ENCODE data around the gene ATP7A.

The ATP7A gene

GRCh38 chrX:77949840-77950239, 39.3 kb downstream of the ATP7A start:
- no peak overlapping the region; the same call in 1 of the 2 replicates for H3K27ac ChIP-seq

DNA sequence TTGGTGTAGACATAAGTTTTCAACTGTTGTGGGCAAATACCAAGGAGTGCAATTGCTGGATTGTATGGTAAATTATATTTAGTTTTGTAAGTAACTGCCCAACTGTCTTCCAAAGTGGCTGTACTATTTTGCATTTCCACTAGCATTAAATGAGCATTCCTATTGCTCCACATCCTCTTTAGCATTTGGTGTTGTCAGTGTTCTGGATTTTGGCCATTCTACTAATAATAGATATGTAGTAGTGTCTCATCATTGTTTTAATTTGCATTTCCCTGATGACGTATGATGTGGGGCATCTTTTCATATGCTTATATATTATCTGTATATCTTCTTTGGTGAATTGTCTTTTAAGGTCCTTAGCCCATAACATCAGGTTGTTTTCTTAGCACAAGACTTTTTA, 41.7 kb downstream of the ATP7A start:
- no peak for TF ChIP-seq ZFX (IDR thresholded peaks at IDR 0.05)
- TF ChIP-seq, protein P1, sequence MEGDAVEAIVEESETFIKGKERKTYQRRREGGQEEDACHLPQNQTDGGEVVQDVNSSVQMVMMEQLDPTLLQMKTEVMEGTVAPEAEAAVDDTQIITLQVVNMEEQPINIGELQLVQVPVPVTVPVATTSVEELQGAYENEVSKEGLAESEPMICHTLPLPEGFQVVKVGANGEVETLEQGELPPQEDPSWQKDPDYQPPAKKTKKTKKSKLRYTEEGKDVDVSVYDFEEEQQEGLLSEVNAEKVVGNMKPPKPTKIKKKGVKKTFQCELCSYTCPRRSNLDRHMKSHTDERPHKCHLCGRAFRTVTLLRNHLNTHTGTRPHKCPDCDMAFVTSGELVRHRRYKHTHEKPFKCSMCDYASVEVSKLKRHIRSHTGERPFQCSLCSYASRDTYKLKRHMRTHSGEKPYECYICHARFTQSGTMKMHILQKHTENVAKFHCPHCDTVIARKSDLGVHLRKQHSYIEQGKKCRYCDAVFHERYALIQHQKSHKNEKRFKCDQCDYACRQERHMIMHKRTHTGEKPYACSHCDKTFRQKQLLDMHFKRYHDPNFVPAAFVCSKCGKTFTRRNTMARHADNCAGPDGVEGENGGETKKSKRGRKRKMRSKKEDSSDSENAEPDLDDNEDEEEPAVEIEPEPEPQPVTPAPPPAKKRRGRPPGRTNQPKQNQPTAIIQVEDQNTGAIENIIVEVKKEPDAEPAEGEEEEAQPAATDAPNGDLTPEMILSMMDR (conservative IDR thresholded peaks at IDR 0.05), result no peak
- no peak overlapping the region for H3K27ac ChIP-seq

More at GRCh38 chrX:77949840-77950239, 39.3 kb downstream of the ATP7A start:
- no peak for TF ChIP-seq ZFX (IDR thresholded peaks at IDR 0.05)
- TF ChIP-seq, protein P1 (conservative IDR thresholded peaks at IDR 0.05), result no peak

- TF ChIP-seq ZFX (IDR thresholded peaks at IDR 0.05), result no peak
- TF ChIP-seq, protein P1 (conservative IDR thresholded peaks at IDR 0.05), result no peak
- no peak overlapping the region for H3K27ac ChIP-seq
These were observed 42.8 kb downstream of the ATP7A start for GRCh38 chrX:77953302-77953701.

- TF ChIP-seq ZFX (IDR thresholded peaks at IDR 0.05), result no peak
- TF ChIP-seq, protein P1 (conservative IDR thresholded peaks at IDR 0.05), result no peak
- no peak overlapping the region for H3K27ac ChIP-seq
These were observed 43.2 kb downstream of the ATP7A start for GRCh38 chrX:77953708-77954107.

- no peak overlapping the region for H3K27ac ChIP-seq
- no peak for TF ChIP-seq ZFX (IDR thresholded peaks at IDR 0.05)
- TF ChIP-seq, protein P1 (conservative IDR thresholded peaks at IDR 0.05), result no peak
These were observed 50.1 kb downstream of the ATP7A start for GRCh38 chrX:77960567-77960966.

DNA sequence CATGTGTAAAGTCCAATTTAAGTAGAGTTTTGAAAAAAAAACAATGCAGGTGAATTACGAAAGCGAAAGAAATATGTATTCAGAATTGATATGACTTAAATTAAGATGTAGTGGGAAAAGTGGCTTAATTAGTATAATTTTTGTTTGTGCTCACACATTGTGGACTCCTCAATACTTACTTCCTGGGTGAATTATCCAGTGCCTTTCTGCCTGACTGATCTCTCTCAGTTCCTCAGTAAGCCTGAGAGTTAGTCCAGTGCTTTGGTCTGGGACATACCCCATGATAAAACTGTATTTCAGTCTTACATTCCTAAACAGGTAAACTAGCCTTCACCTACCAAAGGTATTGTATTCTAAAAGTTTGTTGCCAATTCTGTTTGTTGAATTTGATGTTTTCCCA, 50.6 kb downstream of the ATP7A start:
- no peak for TF ChIP-seq ZFX (IDR thresholded peaks at IDR 0.05)
- TF ChIP-seq, protein P1 (conservative IDR thresholded peaks at IDR 0.05), result no peak
- no peak overlapping the region for H3K27ac ChIP-seq

- TF ChIP-seq, protein P1 (conservative IDR thresholded peaks at IDR 0.05), result no peak
- no peak for TF ChIP-seq ZFX (IDR thresholded peaks at IDR 0.05)
- no peak overlapping the region for H3K27ac ChIP-seq
These were observed 51.8 kb downstream of the ATP7A start for GRCh38 chrX:77962068-77962902.
